IPS-20b (cell line): ENCODE results near the gene SYVN1.
"Not testable (repeated sequence)": the region's sequence is repeated elsewhere in the genome, so short reads cannot be mapped to it uniquely, and the experiment has no call there.

Experiments
- H3K27ac ChIP-seq: one replicate; pipeline ENCODE4 v1.5.1; 2013; ENCODE audit warnings: low read length
- H3K27me3 ChIP-seq: 2 replicates; pipeline ENCODE4 v1.6.1; 2013; ENCODE audit warnings: mild to moderate bottlenecking, low read length, inconsistent platforms; ENCODE audit not compliant: insufficient read depth
- H3K36me3 ChIP-seq: 2 replicates; pipeline ENCODE4 v1.6.1; 2013; ENCODE audit warnings: low read depth, mild to moderate bottlenecking, inconsistent platforms, low read length, moderate library complexity; ENCODE audit not compliant: insufficient read depth
- H3K4me1 ChIP-seq: 2 replicates; pipeline ENCODE4 v1.6.1; 2013; ENCODE audit warnings: mild to moderate bottlenecking, control low read depth, inconsistent platforms, low read length, moderate library complexity; ENCODE audit not compliant: insufficient read depth
- H3K4me3 ChIP-seq: 2 replicates; pipeline ENCODE4 v1.5.1; 2013; ENCODE audit warnings: mild to moderate bottlenecking, low read length, inconsistent platforms
- H3K9ac ChIP-seq: 2 replicates; pipeline ENCODE4 v1.6.1; 2013; ENCODE audit warnings: low read depth, mild to moderate bottlenecking, inconsistent platforms, low read length, moderate library complexity
- H3K9me3 ChIP-seq: 2 replicates; pipeline ENCODE4 v1.6.1; 2013; ENCODE audit warnings: mild to moderate bottlenecking, low read depth, low read length, inconsistent platforms; ENCODE audit not compliant: insufficient read depth

The SYVN1 gene

GRCh38 chr11:65150131-65150508, 15.8 kb upstream of the SYVN1 start:
- H3K4me1 ChIP-seq, H3K27me3 ChIP-seq, H3K4me3 ChIP-seq, H3K9me3 ChIP-seq, H3K9ac ChIP-seq, H3K27ac ChIP-seq, H3K36me3 ChIP-seq: not testable (repeated sequence)

DNA sequence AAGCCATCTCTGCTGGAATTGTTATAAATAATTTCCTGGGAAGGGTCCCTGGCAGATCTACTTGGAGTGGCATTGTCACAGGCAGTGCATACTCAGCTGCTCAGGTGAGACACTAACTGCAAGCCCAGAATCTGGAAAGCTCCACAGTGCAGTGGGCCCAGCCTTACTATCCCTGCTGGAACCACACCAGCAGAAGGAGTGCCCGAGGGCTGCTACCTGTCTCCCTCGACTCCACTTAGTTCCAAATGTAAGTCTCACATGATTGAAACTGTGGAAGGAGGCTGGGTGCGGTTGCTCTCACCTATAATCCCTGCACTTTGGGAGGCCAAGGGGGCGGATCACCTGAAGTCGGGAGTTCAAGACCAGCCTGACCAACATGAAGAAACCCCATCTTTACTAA, 14.3 kb upstream of the SYVN1 start:
- H3K4me3 ChIP-seq = no peak overlapping the region
- no peaks in the 10 kb centered on the region for H3K9me3 ChIP-seq
- H3K9ac ChIP-seq = no peak overlapping the region
- H3K27me3 ChIP-seq = 0 out of 2 replicates have a peak, but pooled peaks cover 3% of the 10 kb centered on the region
- H3K4me1 ChIP-seq = no peaks in the 10 kb centered on the region
- no peak overlapping the region for H3K27ac ChIP-seq
- no peaks in the 10 kb centered on the region for H3K36me3 ChIP-seq

DNA sequence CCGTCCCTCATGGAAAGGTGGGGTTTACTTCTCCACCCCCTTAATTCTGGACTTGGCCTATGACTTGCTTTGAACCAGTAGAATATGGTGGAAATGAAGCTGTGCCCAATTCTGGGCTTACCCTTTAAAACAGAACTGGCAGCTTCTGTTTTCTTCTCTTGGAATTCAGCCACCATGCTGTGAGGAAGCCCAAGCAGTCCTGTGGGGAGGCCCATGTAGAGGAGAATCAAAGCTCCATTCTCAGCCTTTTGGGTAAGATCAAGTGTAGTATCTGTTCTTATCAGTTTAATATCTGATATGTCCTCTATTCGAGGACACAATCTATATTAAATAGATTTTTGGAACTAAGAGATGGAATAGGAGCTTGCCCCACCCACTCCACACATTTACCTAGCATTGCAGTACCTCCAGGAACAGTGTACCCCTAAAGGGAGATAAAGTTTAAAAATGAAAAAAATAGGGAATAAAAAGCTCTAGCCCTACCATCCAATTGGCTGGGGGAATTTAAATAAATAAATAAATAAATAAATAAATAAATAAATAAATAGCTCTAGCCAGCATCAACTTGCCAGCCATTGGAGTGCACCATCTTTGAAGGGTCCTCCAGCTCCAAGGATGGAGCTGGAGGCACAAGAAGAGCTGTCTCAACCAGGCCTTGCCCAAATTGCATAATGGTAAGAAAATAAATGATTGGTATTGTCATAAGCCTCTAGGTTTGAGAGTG, 13.2 kb upstream of the SYVN1 start:
- no peak overlapping the region for H3K9ac ChIP-seq
- no peaks in the 10 kb centered on the region for H3K4me1 ChIP-seq
- no peaks in the 10 kb centered on the region for H3K27me3 ChIP-seq
- H3K9me3 ChIP-seq = no peaks in the 10 kb centered on the region
- no peak overlapping the region for H3K27ac ChIP-seq
- H3K36me3 ChIP-seq = no peaks in the 10 kb centered on the region
- no peak overlapping the region for H3K4me3 ChIP-seq

GRCh38 chr11:65141896-65142494, 7.7 kb upstream of the SYVN1 start:
- Histone ChIP-seq H3K4me1 (no peaks in the 10 kb centered on the region), H3K36me3 (no peaks in the 10 kb centered on the region), H3K4me3 (no peak overlapping the region), H3K9me3 (no peaks in the 10 kb centered on the region), H3K27me3 (peaks cover 17% of the 10 kb centered on the region), H3K27ac (no peak overlapping the region), H3K9ac (no peak overlapping the region)

DNA sequence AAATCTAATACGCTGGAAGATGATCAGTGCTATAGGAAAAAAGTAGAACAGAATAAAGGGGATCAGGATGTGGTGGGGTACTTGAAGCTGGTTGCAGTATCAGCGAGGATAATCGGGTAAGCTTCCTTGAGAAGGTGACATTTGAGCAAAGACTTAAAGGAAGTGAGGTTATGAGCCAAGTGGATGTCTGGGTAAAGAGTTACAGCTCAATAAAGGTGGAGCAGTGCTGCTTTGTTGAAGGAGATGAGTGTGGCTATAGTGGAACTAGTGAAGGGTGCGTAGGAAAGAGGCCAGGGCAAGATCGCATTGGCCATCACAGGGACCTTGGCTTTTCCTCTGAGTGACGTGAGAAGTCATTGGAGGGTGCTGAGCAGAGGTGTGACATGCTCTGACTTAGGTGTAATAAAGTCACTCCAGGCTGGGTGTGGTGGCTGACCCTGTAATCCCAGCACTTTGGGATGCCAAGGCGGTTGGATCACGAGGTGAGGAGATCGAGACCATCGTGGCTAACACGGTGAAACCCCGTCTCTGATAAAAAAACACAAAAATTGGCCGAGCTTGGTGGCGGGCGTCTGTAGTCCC, 2.3 kb upstream of the SYVN1 start:
- Histone ChIP-seq H3K9me3 (no peaks in the 10 kb centered on the region), H3K27me3 (peaks cover 17% of the 10 kb centered on the region), H3K4me3 (no peak overlapping the region), H3K36me3 (peaks cover 11% of the 10 kb centered on the region), H3K27ac (no peak overlapping the region), H3K4me1 (no peaks in the 10 kb centered on the region), H3K9ac (no peak overlapping the region)

DNA sequence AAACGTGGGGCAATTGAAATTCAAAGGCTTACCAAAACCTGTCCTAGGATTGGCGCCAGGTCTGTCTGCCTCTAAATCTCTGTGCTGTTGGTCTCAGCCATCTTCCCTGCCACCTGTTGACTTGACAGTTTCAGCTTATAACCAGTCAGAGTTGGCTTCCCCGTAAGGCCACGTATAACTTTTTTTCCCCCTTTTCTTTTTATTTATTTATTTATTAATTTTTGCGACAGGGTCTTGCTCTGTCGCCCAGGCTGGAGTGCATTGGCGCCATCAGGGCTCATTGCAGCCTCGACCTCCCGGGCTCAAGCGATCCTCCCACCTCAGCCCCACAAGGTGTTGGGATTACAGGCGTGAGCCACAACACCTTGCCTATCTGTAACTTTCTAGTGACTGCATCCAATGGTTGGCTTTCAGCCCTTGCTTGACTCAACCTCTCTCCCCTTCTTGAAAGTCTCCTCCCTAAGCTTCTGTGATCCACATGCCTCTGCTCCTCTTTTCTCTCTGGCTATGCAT, 1.4 kb upstream of the SYVN1 start:
- H3K36me3 ChIP-seq = peaks cover 20% of the 10 kb centered on the region
- H3K4me1 ChIP-seq = no peaks in the 10 kb centered on the region
- peak overlapping the region; percentile 88 for H3K4me3 ChIP-seq
- peak overlapping the region; percentile 87; the same call in 1 of the 2 replicates for H3K9ac ChIP-seq
- peaks cover 8% of the 10 kb centered on the region for H3K27me3 ChIP-seq
- peak overlapping the region; percentile 49 for H3K27ac ChIP-seq
- H3K9me3 ChIP-seq = no peaks in the 10 kb centered on the region

- H3K4me1 ChIP-seq = no peaks in the 10 kb centered on the region
- H3K9ac ChIP-seq = peak overlapping the region; percentile 87
Measured at GRCh38 chr11:65134952-65135632, 773 bp upstream of the SYVN1 start.

GRCh38 chr11:65133724-65134123, 595 bp downstream of the SYVN1 start:
- Histone ChIP-seq H3K27ac (no peak overlapping the region), H3K9ac (peak overlapping the region; percentile 87), H3K4me1 (no peaks in the 10 kb centered on the region), H3K27me3 (no peaks in the 10 kb centered on the region), H3K9me3 (no peaks in the 10 kb centered on the region), H3K36me3 (peaks cover 39% of the 10 kb centered on the region), H3K4me3 (peak overlapping the region; percentile 88)

More at GRCh38 chr11:65134952-65135632, 773 bp upstream of the SYVN1 start:
- 0 out of 2 replicates have a peak, but pooled peaks cover 2% of the 10 kb centered on the region for H3K27me3 ChIP-seq
- H3K36me3 ChIP-seq = peaks cover 25% of the 10 kb centered on the region
- H3K9me3 ChIP-seq = no peaks in the 10 kb centered on the region
- H3K4me3 ChIP-seq = peak overlapping the region; percentile 88
- H3K27ac ChIP-seq = peak overlapping the region; percentile 97

- H3K27ac ChIP-seq = no peak overlapping the region
- no peaks in the 10 kb centered on the region for H3K4me1 ChIP-seq
- no peaks in the 10 kb centered on the region for H3K27me3 ChIP-seq
- peaks cover 44% of the 10 kb centered on the region for H3K36me3 ChIP-seq
- H3K9me3 ChIP-seq = no peaks in the 10 kb centered on the region
- H3K4me3 ChIP-seq = peak overlapping the region; percentile 88
- peak overlapping the region; percentile 87; the same call in 1 of the 2 replicates for H3K9ac ChIP-seq
Measured at GRCh38 chr11:65132988-65133700, 1.2 kb downstream of the SYVN1 start.

GRCh38 chr11:65132238-65132987, 1.9 kb downstream of the SYVN1 start:
- no peak overlapping the region for H3K27ac ChIP-seq

DNA sequence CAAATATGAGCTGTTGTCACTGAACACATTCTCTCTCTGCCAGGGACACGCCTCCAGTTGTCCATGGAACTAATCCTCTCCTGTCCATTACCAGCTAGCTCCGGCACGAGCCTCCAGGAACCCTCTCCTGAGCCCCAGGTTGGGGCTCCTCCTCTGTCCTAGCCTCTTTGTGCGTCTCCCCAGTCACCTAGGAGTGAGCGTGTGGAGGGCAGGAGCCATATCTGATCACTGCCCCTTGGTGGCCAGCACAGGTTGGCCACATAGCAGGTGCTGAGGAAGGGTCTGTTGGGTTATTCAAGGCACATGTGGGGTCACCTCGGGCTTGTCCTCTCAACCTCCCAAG, 2.5 kb downstream of the SYVN1 start:
- H3K9ac ChIP-seq = no peak overlapping the region
- H3K36me3 ChIP-seq = peaks cover 57% of the 10 kb centered on the region
- no peaks in the 10 kb centered on the region for H3K4me1 ChIP-seq
- H3K27me3 ChIP-seq = no peaks in the 10 kb centered on the region
- no peaks in the 10 kb centered on the region for H3K9me3 ChIP-seq
- H3K27ac ChIP-seq = no peak overlapping the region
- no peak overlapping the region for H3K4me3 ChIP-seq

More at GRCh38 chr11:65132238-65132987, 1.9 kb downstream of the SYVN1 start:
- Histone ChIP-seq H3K9me3 (no peaks in the 10 kb centered on the region), H3K4me1 (no peaks in the 10 kb centered on the region), H3K9ac (no peak overlapping the region), H3K27me3 (no peaks in the 10 kb centered on the region), H3K4me3 (no peak overlapping the region; the same call in 1 of the 2 replicates), H3K36me3 (peaks cover 52% of the 10 kb centered on the region)
